IMR-90 (cell line): Measurements from ENCODE around the gene DNAH3. TPM values are rescaled to one million over a fixed set of nuclear protein-coding genes. Genes with fewer than 3 reads are reported as not detected.

Experiments used
- ATAC-seq: fragments of 200-7000 bp; cut with Tn5 transposase; 2 replicates; pipeline ENCODE4 v1.9.1; 2020; ENCODE audit warnings: low read depth, mild to moderate bottlenecking, moderate library complexity
- BruUV-seq: library from RNA; stranded (reverse); fragments of 400-500 nt; replicated peaks from 2 replicates; lab custom pipeline; 2021; lab: Mats Ljungman, UMichigan
- CTCF ChIA-PET: fragments of 300-600 bp; formaldehyde crosslinking; extraction: SDS; loops from one replicate; lab custom pipeline; 2021; ENCODE audit warnings: antibody characterized with exemption; lab: Yijun Ruan, JAX
- POLR2A ChIA-PET: fragments of 300-600 bp; sonication (Branson Sonifier 250); formaldehyde crosslinking; loops from one replicate; lab custom pipeline; 2022; ENCODE audit warnings: antibody characterized with exemption; ENCODE audit not compliant: unreplicated experiment; lab: Charles Lee
- DNase-seq: peaks from one replicate; pipeline ENCODE4 v3.0.0; 2013
- H2AFZ ChIP-seq: replicated peaks from 2 replicates; pipeline ENCODE3; 2013; ENCODE audit warnings: low read length, mild to moderate bottlenecking; ENCODE audit not compliant: poor library complexity
- H2AK5ac ChIP-seq: 2 replicates; pipeline ENCODE4 v1.6.1; 2013; ENCODE audit warnings: low read depth, low read length, inconsistent platforms
- H2AK9ac ChIP-seq: replicated peaks from 2 replicates; pipeline ENCODE3; 2013; ENCODE audit warnings: mild to moderate bottlenecking, low read depth, low read length, moderate library complexity; ENCODE audit not compliant: poor library complexity
- H2BK120ac ChIP-seq: 2 replicates; pipeline ENCODE4 v1.6.1; 2013; ENCODE audit warnings: low read depth, low read length, inconsistent platforms
- H2BK15ac ChIP-seq: 3 replicates; pipeline ENCODE4 v1.6.1; 2013; ENCODE audit warnings: low read depth, low read length, inconsistent platforms
- H2BK20ac ChIP-seq: 2 replicates; pipeline ENCODE4 v1.6.1; 2013; ENCODE audit warnings: low read depth, mild to moderate bottlenecking, inconsistent platforms, low read length, moderate library complexity
- H2BK5ac ChIP-seq: 2 replicates; pipeline ENCODE4 v1.6.1; 2013; ENCODE audit warnings: mild to moderate bottlenecking, low read depth, low read length, inconsistent platforms; ENCODE audit not compliant: poor library complexity, severe bottlenecking
- H3K14ac ChIP-seq: replicated peaks from 2 replicates; pipeline ENCODE4 v1.6.1; 2013; ENCODE audit warnings: low read depth, low read length, inconsistent platforms
- H3K18ac ChIP-seq: 2 replicates; pipeline ENCODE4 v1.6.1; 2013; ENCODE audit warnings: low read depth, low read length, control low read depth
- H3K23ac ChIP-seq: 2 replicates; pipeline ENCODE4 v1.6.1; 2013; ENCODE audit warnings: low read depth, low read length, inconsistent platforms
- H3K27ac ChIP-seq: 2 replicates; pipeline ENCODE4 v1.5.1; 2013; ENCODE audit warnings: mild to moderate bottlenecking, control low read depth, low read length; ENCODE audit not compliant: insufficient read depth
- H3K27me3 ChIP-seq: 2 replicates; pipeline ENCODE4 v1.6.1; 2013; ENCODE audit warnings: low read length; ENCODE audit not compliant: control insufficient read depth, insufficient read depth
- H3K36me3 ChIP-seq: 2 replicates; pipeline ENCODE4 v1.6.1; 2013; ENCODE audit warnings: low read length, mixed read lengths; ENCODE audit not compliant: control insufficient read depth, insufficient read depth
- H3K4ac ChIP-seq: 2 replicates; pipeline ENCODE4 v1.6.1; 2013; ENCODE audit warnings: low read depth, low read length, inconsistent platforms
- H3K4me1 ChIP-seq: 2 replicates; pipeline ENCODE4 v1.6.1; 2013; ENCODE audit warnings: low read length, mixed read lengths; ENCODE audit not compliant: control insufficient read depth, insufficient read depth
- H3K4me2 ChIP-seq: 2 replicates; pipeline ENCODE4 v1.6.1; 2013; ENCODE audit warnings: low read depth, mild to moderate bottlenecking, control low read depth, low read length, moderate library complexity
- H3K4me3 ChIP-seq: 2 replicates; pipeline ENCODE4 v1.5.1; 2013; ENCODE audit warnings: low read depth, mild to moderate bottlenecking, control low read depth, low read length, moderate library complexity; ENCODE audit not compliant: insufficient read depth
- H3K56ac ChIP-seq: 2 replicates; pipeline ENCODE4 v1.6.1; 2013; ENCODE audit warnings: low read length, inconsistent platforms; ENCODE audit not compliant: insufficient read depth; ENCODE audit errors: extremely low read depth
- H3K79me1 ChIP-seq, 2 experiments: 2 replicates each; pipeline ENCODE4 v1.6.1; 2013; ENCODE audit warnings: low read length in 2 of 2, inconsistent platforms in 1 of 2, low read depth in 1 of 2
- H3K9ac ChIP-seq: 2 replicates; pipeline ENCODE4 v1.6.1; 2013; ENCODE audit warnings: low read depth, low read length, control low read depth
- H3K9me1 ChIP-seq: 2 replicates; pipeline ENCODE4 v1.6.1; 2013; ENCODE audit warnings: low read length, inconsistent platforms; ENCODE audit not compliant: insufficient read depth
- H3K9me3 ChIP-seq: 2 replicates; pipeline ENCODE4 v1.6.1; 2013; ENCODE audit warnings: low read length; ENCODE audit not compliant: control insufficient read depth, insufficient read depth
- H4K20me1 ChIP-seq: 2 replicates; pipeline ENCODE4 v1.6.1; 2013; ENCODE audit warnings: low read length, inconsistent platforms; ENCODE audit not compliant: insufficient read depth
- H4K5ac ChIP-seq: 2 replicates; pipeline ENCODE4 v1.6.1; 2013; ENCODE audit warnings: mild to moderate bottlenecking, low read depth, low read length, control low read depth
- H4K8ac ChIP-seq, 2 experiments: 2 replicates each; pipeline ENCODE4 v1.6.1; 2013; ENCODE audit warnings: low read depth in 2 of 2, low read length in 2 of 2, control low read depth in 1 of 2, inconsistent platforms in 1 of 2
- H4K91ac ChIP-seq: 2 replicates; pipeline ENCODE4 v1.6.1; 2013; ENCODE audit warnings: low read depth, low read length, inconsistent platforms; ENCODE audit not compliant: insufficient read depth
- BHLHE40 ChIP-seq: fragments of 150-350 bp; IDR thresholded peaks from 2 replicates; pipeline ENCODE4 v1.6.1; 2016; ENCODE audit warnings: mild to moderate bottlenecking, low read depth, low read length
- CEBPB ChIP-seq: IDR thresholded peaks from 2 replicates; pipeline ENCODE4 v1.6.1; 2012; ENCODE audit warnings: low read depth, low read length, improper control_type of control experiment
- CHD1 ChIP-seq: IDR thresholded peaks from 2 replicates; pipeline ENCODE4 v1.6.1; 2012; ENCODE audit warnings: low read depth, low read length, improper control_type of control experiment
- CTCF ChIP-seq: conservative IDR thresholded peaks from 2 replicates; pipeline ENCODE4 v1.5.1; 2012; ENCODE audit warnings: mild to moderate bottlenecking, low read depth, low read length, improper control_type of control experiment
- ELK1 ChIP-seq: fragments of 150-350 bp; IDR thresholded peaks from 2 replicates; pipeline ENCODE4 v1.6.1; 2016; ENCODE audit warnings: low read depth, mild to moderate bottlenecking, low read length, moderate library complexity, borderline replicate concordance
- FOS ChIP-seq: fragments of 150-350 bp; IDR thresholded peaks from 2 replicates; pipeline ENCODE4 v1.6.1; 2016; ENCODE audit warnings: low read depth, low read length
- MAFK ChIP-seq: IDR thresholded peaks from 2 replicates; pipeline ENCODE4 v1.6.1; 2012; ENCODE audit warnings: low read depth, low read length, improper control_type of control experiment
- MAZ ChIP-seq: IDR thresholded peaks from 2 replicates; pipeline ENCODE4 v1.6.1; 2012; ENCODE audit warnings: low read depth, mild to moderate bottlenecking, low read length, improper control_type of control experiment, moderate library complexity, borderline replicate concordance
- MXI1 ChIP-seq: IDR thresholded peaks from 2 replicates; pipeline ENCODE4 v1.6.1; 2012; ENCODE audit warnings: low read depth, mild to moderate bottlenecking, low read length, moderate library complexity, borderline replicate concordance
- NFE2L2 ChIP-seq: fragments of 150-350 bp; IDR thresholded peaks from 2 replicates; pipeline ENCODE4 v1.6.1; 2016; ENCODE audit warnings: low read depth, mild to moderate bottlenecking, low read length
- POLR2A ChIP-seq: IDR thresholded peaks from 2 replicates; pipeline ENCODE4 v1.6.1; 2012; ENCODE audit warnings: mild to moderate bottlenecking, low read depth, low read length
- RAD21 ChIP-seq: IDR thresholded peaks from 2 replicates; pipeline ENCODE4 v1.6.1; 2012; ENCODE audit warnings: low read length, improper control_type of control experiment
- RCOR1 ChIP-seq: IDR thresholded peaks from 2 replicates; pipeline ENCODE4 v1.6.1; 2012; ENCODE audit warnings: mild to moderate bottlenecking, low read length, improper control_type of control experiment; ENCODE audit not compliant: insufficient replicate concordance
- RFX5 ChIP-seq: IDR thresholded peaks from 2 replicates; pipeline ENCODE4 v1.8.0; 2012; ENCODE audit warnings: low read depth, mild to moderate bottlenecking, low read length, moderate library complexity
- SMC3 ChIP-seq: fragments of 150-350 bp; IDR thresholded peaks from 2 replicates; pipeline ENCODE4 v1.6.1; 2016; ENCODE audit warnings: low read depth, mild to moderate bottlenecking, antibody characterized with exemption, low read length, moderate library complexity
- USF2 ChIP-seq: fragments of 150-350 bp; IDR thresholded peaks from 2 replicates; pipeline ENCODE4 v1.6.1; 2017; ENCODE audit warnings: mild to moderate bottlenecking, antibody characterized with exemption, low read length, low read depth
- WGBS, 2 experiments: methylation state at CpG; one replicate each; pipeline versions ENCODE4 v1.1.5 to v1.1.7; 2013; ENCODE audit warnings: missing lambda C conversion rate in 2 of 2; ENCODE audit not compliant: insufficient read length in 1 of 2; ENCODE audit errors: extremely low coverage in 2 of 2; 5-methylcytosine and 5-hydroxymethylcytosine counted together
- dilution Hi-C: fragments of 300-500 bp; cut with HindIII; formaldehyde crosslinking; loops from one replicate; pipeline ENCODE4 v1.14.3; 2018; ENCODE audit warnings: low sequenced_read_pairs; ENCODE audit not compliant: unreplicated experiment
- in situ Hi-C: fragments of 300-500 bp; cut with MboI; formaldehyde crosslinking; loops from 3 replicates; pipeline ENCODE4 v1.14.3; 2019; ENCODE audit warnings: low sequenced_read_pairs, inconsistent platforms, mixed read lengths
- intact Hi-C: fragments of 100-400 bp; cut with micrococcal nuclease; formaldehyde crosslinking; loops from 2 replicates; pipeline ENCODE4 v1.10.0; 2022
- polyA plus RNA-seq, 3 experiments: library from polyadenylated mRNA; depleted of rRNA; stranded (reverse); fragments of >200 nt; gene quantifications; 2 replicates each; pipeline ENCODE4 v1.2.3, GENCODE V29; 2012; ENCODE audit warnings: low replicate concordance in 1 of 3
- total RNA-seq: library from RNA; depleted of rRNA; stranded (reverse); fragments of >200 nt; gene quantifications from 2 replicates; pipeline ENCODE4 v1.2.3, GENCODE V29; 2012

The DNAH3 gene
- total and polyA plus RNA-seq, 2 of the 4 experiments (the other 2 are of a cell fraction): not detected

DNA sequence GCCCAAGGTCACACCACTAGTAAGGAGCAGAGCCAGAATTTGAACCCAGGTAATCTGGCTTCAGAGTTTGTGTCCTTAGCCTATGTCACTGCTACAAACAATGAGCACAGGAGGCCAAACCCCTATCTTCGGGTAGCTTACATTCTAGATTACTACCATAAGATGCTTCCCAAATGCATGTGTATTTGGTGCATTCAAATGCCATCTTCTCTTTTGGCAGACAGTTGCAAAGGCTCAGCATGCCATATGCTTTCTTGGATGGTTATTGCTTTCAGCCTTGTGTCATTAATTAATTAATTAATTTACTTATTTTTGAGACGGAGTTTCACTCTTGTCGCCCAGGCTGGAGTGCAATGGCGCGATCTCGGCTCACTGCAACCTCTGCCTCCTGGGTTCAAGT lies 80.7 kb downstream of the DNAH3 start:
- Histone ChIP-seq H3K14ac (no peak overlapping the region), H2BK5ac (no peak overlapping the region), H3K79me1 (no peaks in the 10 kb centered on the region), H4K5ac (no peak overlapping the region), H3K23ac (no peak overlapping the region), H3K27me3 (peaks cover 3% of the 10 kb centered on the region), H3K18ac (no peak overlapping the region), H4K20me1 (no peaks in the 10 kb centered on the region), H3K4me1 (no peaks in the 10 kb centered on the region), H4K8ac (no peak overlapping the region), H3K4ac (no peak overlapping the region), H2AK5ac (no peak overlapping the region), H2BK120ac (no peak overlapping the region), H2BK20ac (no peak overlapping the region), H2AK9ac (no peak overlapping the region), H2BK15ac (no peak overlapping the region), H3K9me3 (no peaks in the 10 kb centered on the region), H2AFZ (no peak overlapping the region), H3K9me1 (no peaks in the 10 kb centered on the region), H3K4me2 (no peak overlapping the region), H3K9ac (no peak overlapping the region), H4K91ac (no peak overlapping the region), H3K56ac (no peak overlapping the region), H3K4me3 (no peak overlapping the region), H3K27ac (no peak overlapping the region), H3K36me3 (no peaks in the 10 kb centered on the region)
- TF ChIP-seq MAFK (no peak), FOS (no peak), NFE2L2 (no peak), MAZ (no peak), SMC3 (no peak), MXI1 (no peak), USF2 (no peak), RAD21 (no peak), ELK1 (no peak), BHLHE40 (no peak), POLR2A (no peak), CHD1 (no peak), CEBPB (no peak), RFX5 (no peak), RCOR1 (no peak), CTCF (no peak)
- ChIA-PET CTCF (no interaction called here), POLR2A (no interaction called here)
- ATAC-seq (no peak), DNase-seq (no peak)
- in situ Hi-C loops (no loop called here), intact Hi-C loops (no loop called here), dilution Hi-C loops (no loop called here)
- no TSS peak for BruUV-seq
- no CpG with 5 or more reads among the region's 6 CpGs for WGBS, 2 experiments
